K562 (cell line): ENCODE results near the gene SAMD11. TPM values are rescaled to one million over a fixed set of nuclear protein-coding genes. Genes with fewer than 3 reads are reported as not detected.

ENCODE experiments used
- BMI1 ChIP-seq: fragments of 150-350 bp; IDR thresholded peaks from 2 replicates; pipeline ENCODE4 v1.6.1; 2014; ENCODE audit warnings: low read length
- CBX2 ChIP-seq: fragments of 200-600 bp; sonication (generic); IDR thresholded peaks from one replicate; pipeline ENCODE4 v1.6.1; 2012; ENCODE audit warnings: mild to moderate bottlenecking, low read length, inconsistent platforms; ENCODE audit not compliant: insufficient read depth, poor library complexity, severe bottlenecking
- CHD2 ChIP-seq: IDR thresholded peaks from 2 replicates; pipeline ENCODE4 v1.6.1; 2011; ENCODE audit warnings: low read depth, low read length
- FIP1L1 ChIP-seq: fragments of 200-400 bp; formaldehyde crosslinking; IDR thresholded peaks from 2 replicates; pipeline ENCODE4 v1.6.1; 2018; ENCODE audit warnings: mild to moderate bottlenecking, low read depth, low read length; ENCODE audit not compliant: poor library complexity, severe bottlenecking
- FOXA3 ChIP-seq, 2 experiments: fragments of 450-650 bp in 1 of 2; sonication (generic) in 1 of 2; formaldehyde crosslinking; IDR thresholded peaks in 1 of 2; conservative IDR thresholded peaks in 1 of 2; 2 replicates each; pipeline versions ENCODE4 v1.4.0 to v1.8.0; 2020 to 2022; ENCODE audit warnings: mild to moderate bottlenecking in 2 of 2, missing genetic modification reagents in 1 of 2
- FOXJ2 ChIP-seq: fragments of 200-800 bp; sonication (Bioruptor generic); IDR thresholded peaks from 2 replicates; pipeline ENCODE4 v1.6.1; 2016; ENCODE audit warnings: missing genetic modification characterization, missing compliant biosample characterization
- HLTF ChIP-seq: fragments of 450-650 bp; IDR thresholded peaks from 2 replicates; pipeline ENCODE4 v1.6.1; 2016
- MEF2A ChIP-seq: IDR thresholded peaks from 2 replicates; pipeline ENCODE4 v1.6.1; 2011; ENCODE audit warnings: low read depth, mild to moderate bottlenecking, low read length, moderate library complexity; ENCODE audit not compliant: control insufficient read depth
- NFRKB ChIP-seq: fragments of 450-650 bp; IDR thresholded peaks from 2 replicates; pipeline ENCODE4 v1.6.1; 2016; ENCODE audit warnings: low read depth
- PRPF4 ChIP-seq: fragments of 200-400 bp; formaldehyde crosslinking; IDR thresholded peaks from one replicate; pipeline ENCODE4 v1.6.1; 2017; ENCODE audit warnings: low read length, low read depth, mild to moderate bottlenecking; ENCODE audit not compliant: insufficient read depth, poor library complexity, severe bottlenecking
- PURB ChIP-seq: sonication (generic); formaldehyde crosslinking; IDR thresholded peaks from 2 replicates; pipeline ENCODE4 v1.9.0; 2021; ENCODE audit warnings: low read depth, mild to moderate bottlenecking, missing genetic modification reagents
- TGIF2 ChIP-seq: sonication (generic); formaldehyde crosslinking; IDR thresholded peaks from 2 replicates; pipeline ENCODE4 v1.8.1; 2022; ENCODE audit warnings: mild to moderate bottlenecking, missing genetic modification reagents, moderate library complexity
- THRB ChIP-seq: fragments of 450-650 bp; formaldehyde crosslinking; conservative IDR thresholded peaks from 2 replicates; pipeline ENCODE4 v1.4.0; 2022; ENCODE audit warnings: mild to moderate bottlenecking, missing genetic modification characterization
- U2AF2 ChIP-seq: fragments of 200-400 bp; formaldehyde crosslinking; optimal IDR thresholded peaks from 2 replicates; pipeline ENCODE3; 2017; ENCODE audit warnings: low read depth, mild to moderate bottlenecking, low read length
- WHSC1 ChIP-seq: IDR thresholded peaks from one replicate; pipeline ENCODE4 v1.6.1; 2012; ENCODE audit warnings: low read length, control low read depth, inconsistent platforms
- ZNF134 ChIP-seq: fragments of 250-450 bp; sonication (Bioruptor Pico); conservative IDR thresholded peaks from 2 replicates; pipeline ENCODE4 v1.4.0; 2020
- ZNF239 ChIP-seq: fragments of 250-450 bp; sonication (Bioruptor Pico); IDR thresholded peaks from 2 replicates; pipeline ENCODE4 v1.4.0; 2020; ENCODE audit warnings: mild to moderate bottlenecking
- ZNF398 ChIP-seq: fragments of 250-450 bp; sonication (Bioruptor Pico); IDR thresholded peaks from 2 replicates; pipeline ENCODE4 v1.8.0; 2021; ENCODE audit warnings: moderate library complexity, mild to moderate bottlenecking, inconsistent platforms
- ZNF561 ChIP-seq: fragments of 450-650 bp; formaldehyde crosslinking; conservative IDR thresholded peaks from 2 replicates; pipeline ENCODE4 v1.4.0; 2020; ENCODE audit warnings: mild to moderate bottlenecking, moderate library complexity
- ZNF740 ChIP-seq, 3 experiments: fragments of 200-800 bp in 1 of 3; sonication (Bioruptor generic) in 1 of 3; sonication (generic) in 1 of 3; formaldehyde crosslinking in 1 of 3; IDR thresholded peaks; 2 replicates each; pipeline versions ENCODE4 v1.6.1 to v1.8.0; 2016 to 2022; ENCODE audit warnings: mild to moderate bottlenecking in 2 of 3, missing compliant biosample characterization in 2 of 3, missing genetic modification characterization in 2 of 3, missing genetic modification reagents in 1 of 3
- ZNF785 ChIP-seq: fragments of 250-450 bp; sonication (Bioruptor Pico); IDR thresholded peaks from 2 replicates; pipeline ENCODE4 v1.4.0; 2020; ENCODE audit warnings: mild to moderate bottlenecking
- polyA plus RNA-seq, 8 experiments: library from polyadenylated mRNA; depleted of rRNA in 4 of 8; stranded (reverse) in 5 of 8; unstranded in 3 of 8; fragments of >200 nt; fragmentation: Nextera tagmentation in 2 of 8; fragmentation: Illumina TruSeq in 1 of 8; extraction: Ambion mirVana in 2 of 8; extraction: Trizol in 1 of 8; gene quantifications; 2 replicates each; pipeline versions ENCODE4 v1.2.1 to v1.2.3, GENCODE V29; 2011 to 2014; ENCODE audit warnings: inconsistent platforms in 1 of 8, missing spikeins in 1 of 8
- total RNA-seq, 7 experiments: library from RNA; depleted of rRNA in 6 of 7; stranded (reverse); fragments of >200 nt in 6 of 7; fragmentation: Illumina TruSeq in 2 of 7; extraction: Trizol in 2 of 7; gene quantifications; 2 replicates each; pipeline versions ENCODE4 v1.2.1 to v1.2.3, GENCODE V29; 2011 to 2021; ENCODE audit warnings: low replicate concordance in 1 of 7
- TF ChIP-seq, protein P1 (sequence below): fragments of 200-800 bp; sonication (Bioruptor generic); IDR thresholded peaks from 2 replicates; pipeline ENCODE4 v1.6.1; 2017; ENCODE audit warnings: missing genetic modification characterization, missing compliant biosample characterization

Gene SAMD11
- total and polyA plus RNA-seq, 9 of the 15 experiments (the other 6 are each of a cell fraction or from before 2014, with no cell fraction given): 0.07 to 0.82 (median 0.11) TPM; not detected in 2

GRCh38 chr1:904310-904950, 19.3 kb upstream of the SAMD11 start (continued):
- TF ChIP-seq ZNF561 (no peak), FIP1L1 (peak; percentile 94), TGIF2 (no peak), CBX2 (no peak), ZNF740 (CRISPR knock-in tag; IDR thresholded peaks at IDR 0.05) (peak; percentile 91), ZNF740 (tag; IDR thresholded peaks at IDR 0.05) (peak in 1 of 2 experiments; percentile 11; a peak in 1 of 4 replicates), PURB (CRISPR knock-in tag) (no peak), FOXA3 (CRISPR knock-in tag; conservative IDR thresholded peaks at IDR 0.05 in 1 of 2, IDR thresholded peaks at IDR 0.05 in 1 of 2) (peak in 1 of 2 experiments; percentile 86; a peak in 2 of 4 replicates), ZNF239 (CRISPR knock-in tag) (peak; percentile 42; the same call in 1 of the 2 replicates), U2AF2 (no peak), CHD2 (0 out of 2 replicates have a peak, but pooled peaks have one; percentile 29), THRB (no peak), WHSC1 (no peak), HLTF (no peak), ZNF785 (CRISPR knock-in tag) (no peak), FOXJ2 (tag) (no peak), ZNF134 (CRISPR knock-in tag) (no peak), MEF2A (no peak), PRPF4 (peak; percentile 78), NFRKB (no peak), ZNF398 (no peak), BMI1 (no peak)
- TF ChIP-seq, protein P1, sequence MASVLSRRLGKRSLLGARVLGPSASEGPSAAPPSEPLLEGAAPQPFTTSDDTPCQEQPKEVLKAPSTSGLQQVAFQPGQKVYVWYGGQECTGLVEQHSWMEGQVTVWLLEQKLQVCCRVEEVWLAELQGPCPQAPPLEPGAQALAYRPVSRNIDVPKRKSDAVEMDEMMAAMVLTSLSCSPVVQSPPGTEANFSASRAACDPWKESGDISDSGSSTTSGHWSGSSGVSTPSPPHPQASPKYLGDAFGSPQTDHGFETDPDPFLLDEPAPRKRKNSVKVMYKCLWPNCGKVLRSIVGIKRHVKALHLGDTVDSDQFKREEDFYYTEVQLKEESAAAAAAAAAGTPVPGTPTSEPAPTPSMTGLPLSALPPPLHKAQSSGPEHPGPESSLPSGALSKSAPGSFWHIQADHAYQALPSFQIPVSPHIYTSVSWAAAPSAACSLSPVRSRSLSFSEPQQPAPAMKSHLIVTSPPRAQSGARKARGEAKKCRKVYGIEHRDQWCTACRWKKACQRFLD (CRISPR knock-in tag): no peak
